DMS 273 (cell line): ENCODE data around the gene FCN2.

Experiments
- DNase-seq: peaks from one replicate; lab custom pipeline; 2025; ENCODE audit not compliant: unreplicated experiment; lab: John Stamatoyannopoulos, UW

The FCN2 gene

GRCh38 chr9:134887686-134888602 lies 7.3 kb downstream of the FCN2 start:
- peak; percentile 40 for DNase-seq

GRCh38 chr9:134888603-134889190 lies 8.1 kb downstream of the FCN2 start:
- DNase-seq = no peak

GRCh38 chr9:134889386-134890154 lies 9.0 kb downstream of the FCN2 start:
- no peak for DNase-seq

GRCh38 chr9:134890155-134890495 lies 9.5 kb downstream of the FCN2 start:
- no peak for DNase-seq

- no peak for DNase-seq
Measured at GRCh38 chr9:134891053-134891452, 10.4 kb downstream of the FCN2 start.

- DNase-seq = no peak
Measured at GRCh38 chr9:134891713-134892112, 11.1 kb downstream of the FCN2 start.

- peak; percentile 73 for DNase-seq
Measured at GRCh38 chr9:134892221-134892620, 11.6 kb downstream of the FCN2 start.

GRCh38 chr9:134892820-134893420 lies 12.3 kb downstream of the FCN2 start:
- DNase-seq = no peak

GRCh38 chr9:134894136-134894860 lies 13.7 kb downstream of the FCN2 start:
- DNase-seq = peak; percentile 35

GRCh38 chr9:134895097-134895496 lies 14.5 kb downstream of the FCN2 start:
- DNase-seq = peak; percentile 53

- peak; percentile 67 for DNase-seq
Measured at GRCh38 chr9:134895567-134895907, 14.9 kb downstream of the FCN2 start.

GRCh38 chr9:134895908-134896833 lies 15.6 kb downstream of the FCN2 start:
- peak; percentile 99 for DNase-seq

GRCh38 chr9:134896834-134897583 lies 16.4 kb downstream of the FCN2 start:
- DNase-seq = peak; percentile 81

- DNase-seq = no peak
Measured at GRCh38 chr9:134897584-134898170, 17.1 kb downstream of the FCN2 start.

GRCh38 chr9:134898319-134898718 lies 17.7 kb downstream of the FCN2 start:
- DNase-seq = no peak

GRCh38 chr9:134899168-134899567 lies 18.6 kb downstream of the FCN2 start:
- DNase-seq = no peak

GRCh38 chr9:134899818-134900217 lies 19.2 kb downstream of the FCN2 start:
- DNase-seq = no peak

- DNase-seq = no peak
Measured at GRCh38 chr9:134902936-134903335, 22.3 kb downstream of the FCN2 start.
